ENCODE measurements around the gene OR10J5. TPM values are rescaled to one million over a fixed set of nuclear protein-coding genes. Genes with fewer than 3 reads are reported as not detected.

Gene OR10J5
- total RNA-seq (2021; ENCODE audit: unreplicated experiment) = not detected
- polyA plus RNA-seq (2012) = not detected in 2 replicates
- not detected for Bru-seq, nascent RNA
- BruChase-seq, experiment 1, labeled RNA remaining after a 6-hour chase = not detected
- BruChase-seq, experiment 2, labeled RNA remaining after a 2-hour chase = not detected
- long read RNA-seq = 0 reads

DNA sequence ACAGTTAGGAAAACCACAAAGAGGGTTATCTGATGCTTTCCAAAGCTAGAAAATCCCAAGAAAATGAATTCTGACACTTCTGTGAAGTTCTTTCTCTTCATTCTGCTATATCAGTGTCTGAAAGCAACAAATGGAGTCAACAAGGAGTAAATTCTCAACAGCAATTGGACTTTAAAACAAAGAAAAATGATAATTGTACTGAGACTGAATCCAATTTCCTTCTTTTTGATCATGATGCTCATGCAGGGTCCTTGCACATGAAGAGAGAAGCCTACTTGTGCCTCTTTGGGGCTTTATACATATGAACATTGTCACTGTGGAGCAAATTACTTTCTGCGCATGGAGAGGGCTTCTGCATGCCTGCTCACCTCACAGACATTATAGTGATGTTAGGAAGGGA lies at the start of gene OR10J5:
Gene OR10J5 (minus strand): TSS at position 101 of the 400 bp plus-strand sequence. CDS start 0 bp downstream, at position 101.
- ChIA-PET CTCF (no interaction called here), POLR2A (no interaction called here), RAD21 (ENCODE audit: low non-redundant PET in 1 of 2, low total read pairs in 2 of 2, uncharacterized antibody in 2 of 2, unreplicated experiment in 2 of 2) (no interaction called here)
- Histone ChIP-seq H4K20me1 (ENCODE audit: insufficient read depth) (no peaks in the 10 kb centered on the region), H3K79me2 (ENCODE audit: insufficient read depth, low read length) (no peaks in the 10 kb centered on the region), H3K4me2 (ENCODE audit: low read length) (no peak within 1 kb of the TSS), H3K27me3 (ENCODE audit: insufficient read depth, low read length) (peaks cover 18% of the 10 kb centered on the region; the same call in 1 of the 2 replicates), H3K9me2 (ENCODE audit: insufficient read depth) (no peaks in the 10 kb centered on the region), H3K9ac (ENCODE audit: low read length) (no peak within 1 kb of the TSS), H3K9me3 (ENCODE audit: control insufficient read depth in 1 of 2, insufficient read depth in 1 of 2, low read depth in 1 of 2, low read length in 2 of 2) (no peaks in the 10 kb centered on the region), H3K36me3 (ENCODE audit: control insufficient read depth in 1 of 2, insufficient read depth in 2 of 2, low read length in 2 of 2) (no peaks in the 10 kb centered on the region), H3K4me3 (replicated peaks in 1 of 2; ENCODE audit: low read depth in 1 of 2, low read length in 2 of 2) (no peak within 1 kb of the TSS), H2AFZ (ENCODE audit: low read depth, low read length, poor library complexity, severe bottlenecking) (no peak within 1 kb of the TSS), H3K27ac (ENCODE audit: low read depth, low read length) (no peak within 1 kb of the TSS), H3K4me1 (ENCODE audit: control insufficient read depth in 1 of 2, insufficient read depth in 2 of 2, low read length in 2 of 2) (no peaks in the 10 kb centered on the region)
- DNase-seq (ENCODE audit: low read depth, low spot score) (no peak), ATAC-seq (no peak)
- intact Hi-C loops (cut with micrococcal nuclease) = no loop called here
- BruUV-seq (replicated peaks) = no TSS peak
- TF ChIP-seq TCF7L2 (IDR thresholded peaks at IDR 0.05; ENCODE audit: borderline replicate concordance, extremely low read depth, insufficient read depth, insufficient read length) (no peak), EZH2 (IDR thresholded peaks at IDR 0.05) (no peak), CEBPB (IDR thresholded peaks at IDR 0.05; ENCODE audit: low read depth) (no peak), SIN3A (IDR thresholded peaks at IDR 0.05; ENCODE audit: low read depth) (no peak), REST (IDR thresholded peaks at IDR 0.05; ENCODE audit: low read depth) (no peak), CBX3 (IDR thresholded peaks at IDR 0.05; ENCODE audit: low read depth) (no peak), POLR2AphosphoS5 (IDR thresholded peaks at IDR 0.05; ENCODE audit: low read depth, low read length) (no peak), ELF1 (IDR thresholded peaks at IDR 0.05; ENCODE audit: borderline replicate concordance, low read depth) (no peak), FOSL1 (IDR thresholded peaks at IDR 0.05; ENCODE audit: low read depth) (no peak), MAX (IDR thresholded peaks at IDR 0.05) (no peak), ATF3 (IDR thresholded peaks at IDR 0.05) (no peak), RAD21 (IDR thresholded peaks at IDR 0.05; ENCODE audit: low read depth) (no peak), EGR1 (IDR thresholded peaks at IDR 0.05; ENCODE audit: low read depth) (no peak)
- TF ChIP-seq, protein P1, sequence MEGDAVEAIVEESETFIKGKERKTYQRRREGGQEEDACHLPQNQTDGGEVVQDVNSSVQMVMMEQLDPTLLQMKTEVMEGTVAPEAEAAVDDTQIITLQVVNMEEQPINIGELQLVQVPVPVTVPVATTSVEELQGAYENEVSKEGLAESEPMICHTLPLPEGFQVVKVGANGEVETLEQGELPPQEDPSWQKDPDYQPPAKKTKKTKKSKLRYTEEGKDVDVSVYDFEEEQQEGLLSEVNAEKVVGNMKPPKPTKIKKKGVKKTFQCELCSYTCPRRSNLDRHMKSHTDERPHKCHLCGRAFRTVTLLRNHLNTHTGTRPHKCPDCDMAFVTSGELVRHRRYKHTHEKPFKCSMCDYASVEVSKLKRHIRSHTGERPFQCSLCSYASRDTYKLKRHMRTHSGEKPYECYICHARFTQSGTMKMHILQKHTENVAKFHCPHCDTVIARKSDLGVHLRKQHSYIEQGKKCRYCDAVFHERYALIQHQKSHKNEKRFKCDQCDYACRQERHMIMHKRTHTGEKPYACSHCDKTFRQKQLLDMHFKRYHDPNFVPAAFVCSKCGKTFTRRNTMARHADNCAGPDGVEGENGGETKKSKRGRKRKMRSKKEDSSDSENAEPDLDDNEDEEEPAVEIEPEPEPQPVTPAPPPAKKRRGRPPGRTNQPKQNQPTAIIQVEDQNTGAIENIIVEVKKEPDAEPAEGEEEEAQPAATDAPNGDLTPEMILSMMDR (IDR thresholded peaks at IDR 0.05 in 2 of 3, conservative IDR thresholded peaks at IDR 0.05 in 1 of 3; ENCODE audit: borderline replicate concordance in 1 of 3, insufficient read depth in 1 of 3, low read depth in 2 of 3, low read length in 2 of 3) = no peak
- TF ChIP-seq, protein P2, sequence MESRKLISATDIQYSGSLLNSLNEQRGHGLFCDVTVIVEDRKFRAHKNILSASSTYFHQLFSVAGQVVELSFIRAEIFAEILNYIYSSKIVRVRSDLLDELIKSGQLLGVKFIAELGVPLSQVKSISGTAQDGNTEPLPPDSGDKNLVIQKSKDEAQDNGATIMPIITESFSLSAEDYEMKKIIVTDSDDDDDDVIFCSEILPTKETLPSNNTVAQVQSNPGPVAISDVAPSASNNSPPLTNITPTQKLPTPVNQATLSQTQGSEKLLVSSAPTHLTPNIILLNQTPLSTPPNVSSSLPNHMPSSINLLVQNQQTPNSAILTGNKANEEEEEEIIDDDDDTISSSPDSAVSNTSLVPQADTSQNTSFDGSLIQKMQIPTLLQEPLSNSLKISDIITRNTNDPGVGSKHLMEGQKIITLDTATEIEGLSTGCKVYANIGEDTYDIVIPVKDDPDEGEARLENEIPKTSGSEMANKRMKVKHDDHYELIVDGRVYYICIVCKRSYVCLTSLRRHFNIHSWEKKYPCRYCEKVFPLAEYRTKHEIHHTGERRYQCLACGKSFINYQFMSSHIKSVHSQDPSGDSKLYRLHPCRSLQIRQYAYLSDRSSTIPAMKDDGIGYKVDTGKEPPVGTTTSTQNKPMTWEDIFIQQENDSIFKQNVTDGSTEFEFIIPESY (IDR thresholded peaks at IDR 0.05; ENCODE audit: extremely low read depth, insufficient replicate concordance, low read length) = no peak

Measured in HCT116 (cell line).